MM.1S (cell line): Measurements from ENCODE around the gene RAD1.
A peak's percentile ranks its signal among the peaks of the same experiment; 100 is the strongest.

Experiments used
- DNase-seq: peaks from one replicate; pipeline ENCODE4 v3.0.0-alpha.2; 2015
- H2AFZ ChIP-seq: fragments of 300-600 bp; sonication (generic); 2 replicates; pipeline ENCODE4 v1.6.0; 2016; ENCODE audit warnings: antibody characterized with exemption, low read length
- H3F3A ChIP-seq: fragments of 300-600 bp; sonication (generic); 2 replicates; pipeline ENCODE4 v1.6.1; 2016; ENCODE audit warnings: mild to moderate bottlenecking, antibody characterized with exemption, low read length, moderate library complexity, mixed read lengths; ENCODE audit not compliant: insufficient read depth
- H3K27ac ChIP-seq: fragments of 300-600 bp; sonication (generic); 2 replicates; pipeline ENCODE4 v1.5.1; 2016; ENCODE audit warnings: mild to moderate bottlenecking, low read length
- H3K27me3 ChIP-seq: fragments of 300-600 bp; sonication (generic); replicated peaks from 2 replicates; pipeline ENCODE4 v1.6.0; 2016; ENCODE audit warnings: low read length; ENCODE audit not compliant: insufficient read depth
- H3K36me3 ChIP-seq: fragments of 300-600 bp; sonication (generic); replicated peaks from 2 replicates; pipeline ENCODE4 v1.6.1; 2016; ENCODE audit warnings: mild to moderate bottlenecking, low read length, mixed read lengths; ENCODE audit not compliant: insufficient read depth
- H3K4me1 ChIP-seq: fragments of 300-600 bp; sonication (generic); 2 replicates; pipeline ENCODE4 v1.6.1; 2016; ENCODE audit warnings: low read length, mixed read lengths
- H3K4me2 ChIP-seq: fragments of 300-600 bp; sonication (generic); 2 replicates; pipeline ENCODE4 v1.6.0; 2016; ENCODE audit warnings: low read depth, low read length
- H3K4me3 ChIP-seq: fragments of 300-600 bp; sonication (generic); 2 replicates; pipeline ENCODE4 v1.5.1; 2016; ENCODE audit warnings: low read length, mixed read lengths
- H3K79me2 ChIP-seq: fragments of 300-600 bp; sonication (generic); 2 replicates; pipeline ENCODE4 v1.6.1; 2016; ENCODE audit warnings: mixed run types, low read length, mixed read lengths
- H3K9ac ChIP-seq: fragments of 300-600 bp; sonication (generic); 2 replicates; pipeline ENCODE4 v1.6.1; 2016; ENCODE audit warnings: low read length, mixed read lengths
- H3K9me2 ChIP-seq: fragments of 300-600 bp; sonication (generic); replicated peaks from 2 replicates; pipeline ENCODE4 v1.6.1; 2016; ENCODE audit warnings: mild to moderate bottlenecking, low read length, mixed read lengths; ENCODE audit not compliant: insufficient read depth
- H3K9me3 ChIP-seq: fragments of 300-600 bp; sonication (generic); replicated peaks from 2 replicates; pipeline ENCODE4 v1.6.1; 2016; ENCODE audit warnings: mild to moderate bottlenecking, low read length, mixed read lengths; ENCODE audit not compliant: insufficient read depth
- H4K20me1 ChIP-seq: fragments of 300-600 bp; sonication (generic); 2 replicates; pipeline ENCODE4 v1.6.1; 2016; ENCODE audit warnings: mild to moderate bottlenecking, low read length, moderate library complexity, mixed read lengths; ENCODE audit not compliant: insufficient read depth
- EZH2 ChIP-seq: fragments of 300-600 bp; sonication (generic); optimal IDR thresholded peaks from 2 replicates; pipeline ENCODE3; 2017; ENCODE audit warnings: low read depth, mild to moderate bottlenecking, antibody characterized with exemption, low read length, mixed read lengths
- EZH2phosphoT487 ChIP-seq: fragments of 300-600 bp; sonication (generic); IDR thresholded peaks from 2 replicates; pipeline ENCODE4 v1.6.1; 2018; ENCODE audit warnings: antibody characterized with exemption, low read length
- TF ChIP-seq, protein P1 (sequence below): fragments of 300-600 bp; sonication (generic); IDR thresholded peaks from 2 replicates; pipeline ENCODE4 v1.5.1; 2016; ENCODE audit warnings: antibody characterized with exemption, low read length, mixed read lengths

The RAD1 gene

DNA sequence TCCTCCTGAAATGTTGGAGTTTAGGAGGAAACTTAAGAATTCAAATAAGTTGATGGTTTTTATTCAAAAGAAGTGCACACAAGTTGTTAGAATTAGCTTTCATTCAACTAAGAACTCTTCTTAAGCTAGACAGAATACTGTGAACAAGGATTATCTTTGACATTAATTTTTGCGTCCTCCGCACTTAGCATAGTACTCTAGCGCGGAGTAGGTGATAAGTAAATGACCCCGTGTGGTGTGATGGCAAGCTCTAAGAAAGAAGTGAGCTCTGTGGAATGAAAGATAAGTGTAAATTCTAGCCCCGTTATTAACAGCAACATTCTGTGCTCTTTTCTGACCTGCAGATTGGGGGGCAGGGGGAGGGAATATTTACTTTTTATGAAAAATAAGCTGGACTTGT is 1.2 kb upstream of the RAD1 start:
- H3K36me3 ChIP-seq, result peaks cover 16% of the 10 kb centered on the region; the same call in 1 of the 2 replicates
- DNase-seq, result no peak

DNA sequence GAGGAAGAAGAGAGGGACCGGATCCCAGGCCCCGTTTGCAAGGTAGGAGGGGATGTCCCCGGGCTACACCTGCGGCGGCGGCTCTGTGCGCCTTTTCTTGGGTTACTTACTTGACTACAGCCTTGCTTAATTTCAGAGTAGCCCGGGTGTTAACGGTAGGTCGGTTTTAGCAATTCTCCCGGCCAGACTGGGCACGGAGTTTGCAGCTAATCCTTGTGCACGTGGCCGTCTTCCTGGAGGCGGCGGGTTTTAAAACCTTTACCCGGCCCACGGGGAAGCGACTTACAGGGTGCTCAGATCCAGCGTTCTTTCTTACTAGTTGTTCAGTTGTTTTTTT is 520 bp upstream of the RAD1 start:
- Histone ChIP-seq H3K27me3 (no peaks in the 10 kb centered on the region), H3K9ac (peak overlapping the region; percentile 99), H4K20me1 (peaks cover 8% of the 10 kb centered on the region; the same call in 1 of the 2 replicates), H3K9me2 (no peaks in the 10 kb centered on the region), H3K79me2 (peaks cover 89% of the 10 kb centered on the region), H3K27ac (peak overlapping the region; percentile 76; the same call in 1 of the 2 replicates), H3K4me1 (peaks cover 6% of the 10 kb centered on the region; the same call in 1 of the 2 replicates), H3K4me3 (peak overlapping the region; percentile 99), H3K36me3 (peaks cover 16% of the 10 kb centered on the region; the same call in 1 of the 2 replicates), H3F3A (peaks cover 11% of the 10 kb centered on the region), H2AFZ (peak overlapping the region; percentile 88), H3K9me3 (no peaks in the 10 kb centered on the region), H3K4me2 (peak overlapping the region; percentile 73)
- no peak for DNase-seq
- TF ChIP-seq EZH2 (no peak), EZH2phosphoT487 (no peak)
- TF ChIP-seq, protein P1, sequence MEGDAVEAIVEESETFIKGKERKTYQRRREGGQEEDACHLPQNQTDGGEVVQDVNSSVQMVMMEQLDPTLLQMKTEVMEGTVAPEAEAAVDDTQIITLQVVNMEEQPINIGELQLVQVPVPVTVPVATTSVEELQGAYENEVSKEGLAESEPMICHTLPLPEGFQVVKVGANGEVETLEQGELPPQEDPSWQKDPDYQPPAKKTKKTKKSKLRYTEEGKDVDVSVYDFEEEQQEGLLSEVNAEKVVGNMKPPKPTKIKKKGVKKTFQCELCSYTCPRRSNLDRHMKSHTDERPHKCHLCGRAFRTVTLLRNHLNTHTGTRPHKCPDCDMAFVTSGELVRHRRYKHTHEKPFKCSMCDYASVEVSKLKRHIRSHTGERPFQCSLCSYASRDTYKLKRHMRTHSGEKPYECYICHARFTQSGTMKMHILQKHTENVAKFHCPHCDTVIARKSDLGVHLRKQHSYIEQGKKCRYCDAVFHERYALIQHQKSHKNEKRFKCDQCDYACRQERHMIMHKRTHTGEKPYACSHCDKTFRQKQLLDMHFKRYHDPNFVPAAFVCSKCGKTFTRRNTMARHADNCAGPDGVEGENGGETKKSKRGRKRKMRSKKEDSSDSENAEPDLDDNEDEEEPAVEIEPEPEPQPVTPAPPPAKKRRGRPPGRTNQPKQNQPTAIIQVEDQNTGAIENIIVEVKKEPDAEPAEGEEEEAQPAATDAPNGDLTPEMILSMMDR, result no peak

More for the DNA sequence above, 1.2 kb upstream of the RAD1 start:
- Histone ChIP-seq H3K9ac (peak overlapping the region; percentile 99), H3K4me3 (peak overlapping the region; percentile 99), H3F3A (peaks cover 11% of the 10 kb centered on the region), H3K4me2 (peak overlapping the region; percentile 73), H4K20me1 (peaks cover 8% of the 10 kb centered on the region; the same call in 1 of the 2 replicates), H3K4me1 (peaks cover 6% of the 10 kb centered on the region; the same call in 1 of the 2 replicates), H3K9me3 (no peaks in the 10 kb centered on the region), H3K27ac (peak overlapping the region; percentile 76; the same call in 1 of the 2 replicates), H3K9me2 (no peaks in the 10 kb centered on the region), H2AFZ (no peak overlapping the region; the same call in 1 of the 2 replicates), H3K27me3 (no peaks in the 10 kb centered on the region), H3K79me2 (peaks cover 93% of the 10 kb centered on the region)
- TF ChIP-seq EZH2, result no peak
- no peak for TF ChIP-seq EZH2phosphoT487
- TF ChIP-seq, protein P1, result no peak

DNA sequence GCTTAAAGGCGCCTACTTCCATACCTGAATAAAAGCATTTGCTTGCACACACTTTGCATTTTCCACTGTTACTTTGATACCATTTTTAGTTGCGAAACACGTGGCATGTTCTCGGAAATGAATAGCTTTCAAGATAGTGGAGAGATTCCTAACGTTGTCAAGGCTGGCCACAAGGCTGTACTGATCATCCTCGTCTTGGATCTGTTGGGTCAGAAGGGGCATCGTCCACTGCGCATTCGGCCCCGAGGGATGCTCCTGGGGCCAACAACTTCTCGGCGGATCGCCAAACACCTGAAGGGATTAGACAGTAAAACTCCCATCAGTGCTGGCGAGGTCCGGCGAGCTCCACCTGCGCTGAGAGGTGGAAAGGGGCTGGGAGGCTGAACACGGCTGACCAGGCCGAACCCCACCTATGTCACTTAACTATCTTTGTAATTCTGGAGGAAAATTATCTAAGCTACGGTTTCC is 599 bp downstream of the RAD1 start:
- DNase-seq, result peak; percentile 43

More for the DNA sequence above, 599 bp downstream of the RAD1 start:
- no peaks in the 10 kb centered on the region for H3K9me2 ChIP-seq
- H3F3A ChIP-seq, result peaks cover 9% of the 10 kb centered on the region
- H4K20me1 ChIP-seq, result peaks cover 3% of the 10 kb centered on the region; the same call in 1 of the 2 replicates
- peaks cover 6% of the 10 kb centered on the region; the same call in 1 of the 2 replicates for H3K4me1 ChIP-seq
- peaks cover 78% of the 10 kb centered on the region for H3K79me2 ChIP-seq
- H3K9ac ChIP-seq, result peak overlapping the region; percentile 99
- no peaks in the 10 kb centered on the region for H3K9me3 ChIP-seq
- H3K4me3 ChIP-seq, result peak overlapping the region; percentile 99
- peak overlapping the region; percentile 76; the same call in 1 of the 2 replicates for H3K27ac ChIP-seq
- peak overlapping the region; percentile 78 for H3K4me2 ChIP-seq
- peak overlapping the region; percentile 46 for H2AFZ ChIP-seq
- no peaks in the 10 kb centered on the region for H3K27me3 ChIP-seq
- peaks cover 8% of the 10 kb centered on the region; the same call in 1 of the 2 replicates for H3K36me3 ChIP-seq
- TF ChIP-seq, protein P1, result no peak
- TF ChIP-seq EZH2phosphoT487 (no peak), EZH2 (no peak)
